ENCODE data around the gene PER2. TPM values are rescaled to one million over a fixed set of nuclear protein-coding genes. Genes with fewer than 3 reads are reported as not detected.

The PER2 gene
- total RNA-seq, 4 donors from 2014 or later: 5.3 to 36.4 (median 15.4) TPM

DNA sequence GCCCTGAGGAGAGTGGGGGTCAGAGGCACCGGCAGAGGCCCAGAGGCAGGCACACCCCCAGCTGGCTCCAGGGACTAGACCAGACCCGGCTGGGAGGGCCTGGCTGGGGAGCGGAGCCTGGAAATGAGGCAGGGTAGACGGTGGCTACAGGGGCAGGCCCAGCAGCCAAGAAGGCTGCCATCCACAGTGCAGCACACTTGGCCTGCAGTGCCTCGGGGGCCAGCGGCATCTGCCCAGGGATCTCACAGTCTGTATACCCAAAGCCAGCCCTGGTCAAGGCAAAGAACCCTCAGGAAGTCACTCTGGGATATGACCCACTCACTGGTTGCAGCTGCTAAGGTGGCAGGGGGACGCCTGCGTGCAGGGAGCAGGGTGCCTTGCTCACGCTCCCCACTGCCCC, 17.8 kb downstream of the PER2 start:
- DNase-seq (ENCODE audit: low spot score): no peak
- TF ChIP-seq, protein P1, sequence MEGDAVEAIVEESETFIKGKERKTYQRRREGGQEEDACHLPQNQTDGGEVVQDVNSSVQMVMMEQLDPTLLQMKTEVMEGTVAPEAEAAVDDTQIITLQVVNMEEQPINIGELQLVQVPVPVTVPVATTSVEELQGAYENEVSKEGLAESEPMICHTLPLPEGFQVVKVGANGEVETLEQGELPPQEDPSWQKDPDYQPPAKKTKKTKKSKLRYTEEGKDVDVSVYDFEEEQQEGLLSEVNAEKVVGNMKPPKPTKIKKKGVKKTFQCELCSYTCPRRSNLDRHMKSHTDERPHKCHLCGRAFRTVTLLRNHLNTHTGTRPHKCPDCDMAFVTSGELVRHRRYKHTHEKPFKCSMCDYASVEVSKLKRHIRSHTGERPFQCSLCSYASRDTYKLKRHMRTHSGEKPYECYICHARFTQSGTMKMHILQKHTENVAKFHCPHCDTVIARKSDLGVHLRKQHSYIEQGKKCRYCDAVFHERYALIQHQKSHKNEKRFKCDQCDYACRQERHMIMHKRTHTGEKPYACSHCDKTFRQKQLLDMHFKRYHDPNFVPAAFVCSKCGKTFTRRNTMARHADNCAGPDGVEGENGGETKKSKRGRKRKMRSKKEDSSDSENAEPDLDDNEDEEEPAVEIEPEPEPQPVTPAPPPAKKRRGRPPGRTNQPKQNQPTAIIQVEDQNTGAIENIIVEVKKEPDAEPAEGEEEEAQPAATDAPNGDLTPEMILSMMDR (IDR thresholded peaks at IDR 0.05): no peak
- ATAC-seq (ENCODE audit: low FRiP score): no peak

DNA sequence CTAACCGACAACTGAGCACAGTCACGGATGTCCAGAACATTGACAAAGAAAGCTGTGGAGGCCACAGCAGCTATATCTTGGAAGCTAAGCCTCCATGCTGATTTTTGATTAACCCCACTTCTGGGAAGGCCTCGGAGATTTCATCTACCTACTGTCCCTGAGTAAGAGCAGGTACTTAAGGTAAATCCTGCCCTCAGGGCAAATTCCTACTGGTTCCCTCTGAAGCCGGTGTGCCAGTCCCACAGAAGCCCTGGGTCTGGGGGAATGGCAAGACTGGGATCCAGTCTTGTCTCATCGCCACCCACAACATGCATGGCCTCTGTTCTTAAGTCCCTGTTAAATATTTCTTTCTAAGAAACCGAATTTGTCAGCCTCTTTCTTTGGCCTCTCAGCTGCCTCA, 18.7 kb downstream of the PER2 start:
- TF ChIP-seq, protein P1 (IDR thresholded peaks at IDR 0.05): no peak
- DNase-seq (ENCODE audit: low spot score) (no peak), ATAC-seq (ENCODE audit: low FRiP score) (no peak)

DNA sequence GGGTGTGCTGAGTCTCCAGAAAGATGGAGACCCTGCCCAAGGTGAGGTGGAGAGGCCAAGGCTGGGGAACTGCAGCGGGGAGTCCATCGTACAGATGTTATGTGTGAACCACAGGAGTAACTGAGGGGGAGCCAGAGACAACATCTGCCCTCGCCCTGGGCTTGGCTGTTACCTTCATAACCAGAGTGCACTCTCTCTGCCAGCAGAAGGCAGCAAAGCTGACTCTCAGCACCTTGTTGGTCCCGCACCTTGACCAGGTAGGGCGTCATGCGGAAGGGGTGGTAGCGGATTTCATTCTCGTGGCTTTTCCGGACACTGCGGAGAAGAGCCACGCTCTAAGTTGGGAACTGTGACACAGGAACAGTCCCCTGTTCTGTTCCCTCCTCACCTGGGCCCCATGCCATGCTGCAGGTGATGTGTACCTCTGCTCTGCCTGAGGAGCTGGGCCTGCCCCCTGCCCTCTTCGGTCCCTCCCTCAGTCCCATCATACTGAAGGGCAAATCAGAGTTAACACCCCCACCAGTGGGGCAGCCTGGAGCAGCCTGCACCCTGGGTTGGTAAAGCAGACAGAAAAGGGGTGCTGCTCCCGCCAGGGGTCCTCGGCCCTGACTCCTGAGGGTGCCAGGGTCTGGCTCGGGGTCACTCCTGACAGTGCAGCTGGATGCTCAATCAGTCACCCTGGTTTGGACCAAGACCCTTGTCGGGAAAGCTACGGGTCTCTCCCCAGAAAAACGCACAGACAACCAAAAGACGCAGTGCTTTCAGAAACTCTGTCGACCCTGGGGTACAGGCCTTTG, 20.3 kb downstream of the PER2 start:
- TF ChIP-seq, protein P1 (IDR thresholded peaks at IDR 0.05): no peak
- no peak for DNase-seq (ENCODE audit: low spot score)

DNA sequence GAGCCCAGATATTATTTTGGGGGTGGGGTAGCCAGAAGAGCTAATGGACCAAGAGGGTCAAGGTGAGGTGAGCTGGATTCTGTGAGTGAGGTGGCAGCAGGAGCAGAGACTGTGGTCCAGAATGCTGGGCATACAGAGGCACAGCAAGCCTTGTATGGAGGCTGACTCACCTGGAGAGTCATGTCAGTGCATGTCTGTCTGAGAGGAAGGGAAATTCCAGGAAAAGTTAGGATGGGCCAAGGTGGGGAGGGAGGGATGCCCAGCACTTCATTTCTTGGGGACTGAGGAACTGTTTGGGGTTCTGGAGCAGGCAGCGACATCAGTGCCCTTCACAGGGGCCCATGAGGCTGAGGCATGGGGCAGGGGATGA, 21.1 kb downstream of the PER2 start:
- ATAC-seq (ENCODE audit: low FRiP score) (no peak), DNase-seq (ENCODE audit: low spot score) (no peak)
- TF ChIP-seq, protein P1 (IDR thresholded peaks at IDR 0.05): no peak

More for the DNA sequence above, 20.3 kb downstream of the PER2 start:
- ATAC-seq (ENCODE audit: low FRiP score): no peak

DNA sequence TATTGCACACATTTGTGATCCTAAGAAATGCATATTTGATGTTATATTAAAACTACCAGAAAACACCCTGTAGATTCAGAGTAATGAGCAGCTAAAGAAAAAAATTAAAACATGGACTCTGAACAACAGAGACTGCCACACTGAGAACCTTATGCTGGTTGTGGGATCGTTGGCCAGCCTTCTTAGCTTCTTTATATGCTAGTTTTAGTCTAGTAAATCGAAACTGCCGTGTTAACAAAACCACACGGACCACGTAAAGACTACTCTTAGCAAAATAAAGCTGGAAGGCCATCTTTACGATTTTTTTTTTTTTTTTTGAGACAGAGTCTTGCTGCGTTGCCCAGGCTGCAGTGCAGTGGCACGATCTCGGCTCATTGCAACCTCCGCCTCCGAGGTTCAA, 22.8 kb downstream of the PER2 start:
- TF ChIP-seq, protein P1 (IDR thresholded peaks at IDR 0.05): no peak

DNA sequence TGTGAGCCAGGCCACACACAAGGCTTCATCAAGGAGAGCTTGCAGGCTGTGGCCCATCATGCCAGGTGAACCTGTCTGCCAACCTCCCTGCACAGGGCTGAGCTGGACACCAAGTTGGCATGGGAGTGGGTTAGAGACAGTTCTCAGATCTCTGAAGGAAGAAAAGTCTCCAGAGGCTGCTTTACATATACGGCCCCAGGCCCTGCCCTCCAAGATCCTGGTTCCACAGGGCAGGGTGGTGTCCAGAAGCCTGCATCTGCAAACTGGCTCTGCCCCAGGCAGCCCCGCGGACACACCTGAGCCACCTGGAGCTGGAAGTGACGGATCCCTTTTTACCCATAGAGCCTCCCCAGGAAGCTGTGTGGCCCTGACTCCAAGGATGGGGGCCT, 24.3 kb downstream of the PER2 start:
- TF ChIP-seq, protein P1 (IDR thresholded peaks at IDR 0.05): no peak
- DNase-seq (ENCODE audit: low spot score) (no peak), ATAC-seq (ENCODE audit: low FRiP score) (no peak)

More for the DNA sequence above, 22.8 kb downstream of the PER2 start:
- DNase-seq (ENCODE audit: low spot score): no peak
- no peak for ATAC-seq (ENCODE audit: low FRiP score)
